Measurements from ENCODE around the gene WDR45B.
A peak's percentile ranks its signal among the peaks of the same experiment; 100 is the strongest.

WDR45B gene

DNA sequence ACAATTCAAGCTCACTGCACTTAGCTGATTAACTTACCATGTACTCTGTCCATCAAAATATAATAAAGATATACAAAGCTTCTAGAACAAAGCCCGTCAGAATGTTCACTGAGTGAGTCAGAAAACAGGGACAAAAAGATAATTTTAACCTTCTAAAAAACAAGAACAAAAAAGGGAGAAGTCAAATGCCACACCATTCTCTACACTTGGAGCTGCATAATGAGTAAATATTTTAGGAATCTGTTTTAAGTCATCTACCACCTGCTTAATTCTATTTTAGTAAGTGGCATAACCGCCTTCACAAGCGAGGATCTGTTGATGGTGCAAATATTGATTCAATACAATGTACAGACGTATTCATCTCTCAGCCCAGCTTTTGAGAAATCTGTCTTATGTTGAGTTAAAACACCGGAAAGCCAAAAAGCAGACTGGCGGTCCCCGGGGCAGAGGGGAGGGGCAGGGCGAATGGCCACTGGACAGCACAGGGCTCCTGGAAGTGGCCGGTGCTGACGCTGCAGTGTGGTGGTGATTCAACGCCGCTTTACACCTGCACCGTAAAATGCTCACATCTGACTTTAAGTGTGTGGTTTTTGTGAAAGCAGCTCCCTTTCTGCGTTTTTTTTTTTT, 30.1 kb upstream of the WDR45B start:
- H3K4me3 ChIP-seq (ENCODE audit: low read length): no peak overlapping the region
- DNase-seq (ENCODE audit: low read depth): no peak
- TF ChIP-seq, protein P1, sequence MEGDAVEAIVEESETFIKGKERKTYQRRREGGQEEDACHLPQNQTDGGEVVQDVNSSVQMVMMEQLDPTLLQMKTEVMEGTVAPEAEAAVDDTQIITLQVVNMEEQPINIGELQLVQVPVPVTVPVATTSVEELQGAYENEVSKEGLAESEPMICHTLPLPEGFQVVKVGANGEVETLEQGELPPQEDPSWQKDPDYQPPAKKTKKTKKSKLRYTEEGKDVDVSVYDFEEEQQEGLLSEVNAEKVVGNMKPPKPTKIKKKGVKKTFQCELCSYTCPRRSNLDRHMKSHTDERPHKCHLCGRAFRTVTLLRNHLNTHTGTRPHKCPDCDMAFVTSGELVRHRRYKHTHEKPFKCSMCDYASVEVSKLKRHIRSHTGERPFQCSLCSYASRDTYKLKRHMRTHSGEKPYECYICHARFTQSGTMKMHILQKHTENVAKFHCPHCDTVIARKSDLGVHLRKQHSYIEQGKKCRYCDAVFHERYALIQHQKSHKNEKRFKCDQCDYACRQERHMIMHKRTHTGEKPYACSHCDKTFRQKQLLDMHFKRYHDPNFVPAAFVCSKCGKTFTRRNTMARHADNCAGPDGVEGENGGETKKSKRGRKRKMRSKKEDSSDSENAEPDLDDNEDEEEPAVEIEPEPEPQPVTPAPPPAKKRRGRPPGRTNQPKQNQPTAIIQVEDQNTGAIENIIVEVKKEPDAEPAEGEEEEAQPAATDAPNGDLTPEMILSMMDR (IDR thresholded peaks at IDR 0.05; ENCODE audit: insufficient read depth, low read depth, low read length, missing control alignments): no peak

DNA sequence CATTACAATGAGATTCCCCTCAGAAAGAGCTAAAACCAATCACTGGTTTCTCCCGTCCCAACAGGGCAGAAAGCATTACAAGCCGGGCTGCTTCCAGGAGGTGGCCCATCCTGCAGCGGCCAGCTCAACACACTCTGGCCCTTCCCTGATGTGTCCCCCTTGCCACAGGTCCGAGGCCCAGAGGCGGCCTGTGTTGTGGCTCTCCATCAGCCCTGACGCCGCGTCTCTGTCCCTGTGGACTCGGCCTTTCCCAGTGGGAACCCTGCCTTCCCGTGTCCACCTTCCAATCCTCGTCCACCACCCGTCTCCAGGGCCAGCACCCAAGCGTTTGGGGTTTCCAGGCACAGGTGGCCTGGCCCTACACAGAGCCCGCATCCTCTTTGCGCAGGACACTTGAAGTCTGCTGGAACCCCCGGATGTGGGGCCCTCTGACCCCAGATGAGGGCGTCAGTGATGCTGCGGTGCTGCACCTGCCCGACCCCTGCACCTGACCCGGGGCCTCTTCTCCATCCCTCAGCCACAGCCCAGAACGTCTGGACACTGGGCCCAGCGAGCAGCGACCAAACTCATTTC, 29.2 kb upstream of the WDR45B start:
- DNase-seq (ENCODE audit: low read depth): no peak
- TF ChIP-seq, protein P1 (IDR thresholded peaks at IDR 0.05; ENCODE audit: insufficient read depth, low read depth, low read length, missing control alignments): no peak
- H3K4me3 ChIP-seq (ENCODE audit: low read length): no peak overlapping the region

DNA sequence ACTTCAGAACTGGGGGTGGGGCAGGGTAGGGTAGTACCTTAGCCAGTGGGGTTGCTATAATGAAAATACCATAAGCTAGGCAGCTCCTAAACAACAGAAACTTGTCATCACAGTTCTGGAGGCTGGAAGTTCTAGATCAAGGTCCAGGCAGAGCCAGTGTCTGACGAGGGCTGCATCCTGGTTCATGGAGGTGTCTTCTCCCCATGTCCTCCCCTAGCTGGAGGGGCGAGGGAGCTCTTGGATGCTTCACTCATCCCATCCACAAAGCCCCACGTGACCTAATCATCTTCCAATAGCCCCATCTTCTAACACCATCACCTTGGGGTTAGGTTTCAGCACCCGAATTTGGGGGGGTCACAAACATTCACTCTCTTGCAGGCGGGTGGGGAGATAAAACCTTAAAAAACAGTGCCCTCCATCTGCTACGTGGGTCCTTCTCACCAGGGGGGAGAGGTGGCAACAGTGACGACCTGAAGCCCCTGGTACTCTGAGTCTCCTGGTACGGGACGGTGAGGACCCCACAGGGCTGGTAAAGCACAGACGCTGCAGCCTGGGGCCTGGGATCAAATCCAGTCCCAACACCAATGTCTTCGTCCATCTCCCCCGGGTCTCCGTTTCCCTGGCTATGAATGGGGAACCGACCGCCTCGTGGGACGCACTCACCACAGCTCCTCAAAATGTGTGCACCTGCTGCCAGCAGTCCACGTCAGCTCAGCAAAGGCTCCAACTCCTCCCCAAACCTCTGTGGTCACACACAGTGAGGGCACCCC, 27.4 kb upstream of the WDR45B start:
- H3K4me3 ChIP-seq (ENCODE audit: low read length): no peak overlapping the region
- no peak for DNase-seq (ENCODE audit: low read depth)
- TF ChIP-seq, protein P1 (IDR thresholded peaks at IDR 0.05; ENCODE audit: insufficient read depth, low read depth, low read length, missing control alignments): no peak

DNA sequence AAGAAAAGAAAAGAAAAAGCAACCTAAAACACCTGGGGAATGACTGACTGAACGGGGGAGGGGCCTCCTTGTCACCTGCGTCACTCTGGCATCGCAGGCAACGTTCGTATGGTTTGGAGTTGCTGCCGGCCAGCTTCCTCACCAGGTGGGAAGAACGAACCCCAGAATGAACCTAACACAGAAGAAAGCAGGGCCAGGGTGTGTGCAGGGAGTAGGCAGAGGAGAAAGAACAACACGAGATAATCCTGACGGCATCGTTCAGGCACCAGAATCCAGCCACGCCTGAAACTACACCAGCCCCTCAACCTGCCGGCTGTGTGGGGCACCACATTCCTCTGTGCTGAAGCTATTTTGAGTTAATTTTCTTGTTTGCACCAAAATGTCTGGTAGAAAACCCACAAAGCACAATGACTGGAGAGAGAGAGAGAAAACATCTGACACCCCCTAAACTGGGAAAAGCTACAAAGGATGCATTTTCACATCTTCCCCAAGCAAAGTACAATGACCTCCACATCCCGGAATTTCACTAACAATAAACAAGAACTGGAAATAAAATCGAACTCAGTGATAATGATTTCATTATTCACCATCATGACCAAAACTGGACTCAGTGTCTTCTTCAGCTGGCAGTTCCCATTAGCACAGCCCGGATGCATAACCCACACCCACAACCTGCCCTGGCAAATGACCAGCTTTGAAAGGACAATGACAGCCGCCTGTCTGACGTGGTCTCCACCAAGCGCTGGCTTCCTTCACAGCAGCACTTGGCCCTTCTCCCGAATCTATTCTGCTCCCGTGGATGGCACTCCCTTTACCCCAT, 26.6 kb upstream of the WDR45B start:
- no peak overlapping the region for H3K4me3 ChIP-seq (ENCODE audit: low read length)
- no peak for DNase-seq (ENCODE audit: low read depth)
- TF ChIP-seq, protein P1 (IDR thresholded peaks at IDR 0.05; ENCODE audit: insufficient read depth, low read depth, low read length, missing control alignments): no peak

DNA sequence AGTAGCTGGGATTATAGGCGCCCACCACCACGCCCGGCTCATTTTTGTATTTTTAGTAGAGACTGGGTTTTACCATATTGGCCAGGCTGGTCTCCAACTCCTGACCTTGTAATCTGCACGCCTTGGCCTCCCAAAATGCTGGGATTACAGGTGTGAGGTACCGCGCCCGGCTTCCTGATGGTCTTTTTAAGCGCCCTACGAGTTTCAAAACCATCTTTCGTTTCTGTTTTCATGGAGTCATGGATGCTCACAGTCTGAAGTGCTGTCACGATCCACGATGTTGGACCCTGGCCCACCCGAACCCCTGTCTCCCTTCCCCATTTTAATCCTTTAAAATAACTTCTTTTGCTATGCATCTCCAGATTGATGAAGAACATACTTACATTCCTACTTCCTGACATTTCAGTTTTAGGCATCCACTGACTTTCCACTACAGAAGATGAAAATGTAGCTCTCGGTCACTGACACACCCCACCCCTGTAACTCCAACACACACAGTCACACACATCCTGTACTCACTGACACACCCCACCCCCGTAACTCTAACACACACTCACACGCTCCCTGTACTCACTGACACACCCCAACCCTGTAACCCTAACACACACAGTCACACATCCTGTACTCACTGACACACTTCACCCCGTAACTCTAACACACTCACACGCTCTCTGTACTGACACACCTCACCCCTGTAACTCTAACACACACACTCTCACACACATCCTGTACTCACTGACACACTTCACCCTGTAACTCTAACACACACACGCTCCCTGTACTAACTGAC, 22.6 kb upstream of the WDR45B start:
- no peak for DNase-seq (ENCODE audit: low read depth)
- no peak overlapping the region for H3K4me3 ChIP-seq (ENCODE audit: low read length)
- TF ChIP-seq, protein P1 (IDR thresholded peaks at IDR 0.05; ENCODE audit: insufficient read depth, low read depth, low read length, missing control alignments): no peak

DNA sequence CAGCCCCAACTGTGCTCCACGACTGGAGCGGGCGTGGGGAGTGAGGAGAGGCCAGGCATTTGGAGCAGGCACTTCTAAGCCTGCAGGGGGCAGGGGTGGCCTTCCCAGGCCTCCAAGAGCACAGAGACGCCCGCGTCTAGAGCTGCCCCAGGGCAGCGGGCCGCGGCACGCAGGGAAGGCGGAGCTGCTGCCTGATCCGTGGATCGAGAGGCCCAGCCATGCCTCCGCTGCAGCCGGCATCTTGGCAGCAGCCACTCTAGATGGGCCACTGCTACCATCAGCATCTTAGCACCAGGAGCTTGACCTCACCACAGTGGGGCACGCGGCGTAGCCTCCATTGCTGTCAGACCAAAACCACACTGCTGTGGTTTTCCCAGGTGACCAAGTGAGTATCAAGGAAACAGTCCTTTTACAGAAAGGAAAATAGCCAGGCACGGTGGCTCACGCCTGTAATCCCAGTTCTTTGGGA, 20.4 kb upstream of the WDR45B start:
- peak; percentile 62 for DNase-seq (ENCODE audit: low read depth)
- H3K4me3 ChIP-seq (ENCODE audit: low read length): no peak overlapping the region
- TF ChIP-seq, protein P1 (IDR thresholded peaks at IDR 0.05; ENCODE audit: insufficient read depth, low read depth, low read length, missing control alignments): peak; percentile 45
